ENCODE measurements around the gene CCDC197. TPM values are rescaled to one million over a fixed set of nuclear protein-coding genes. Genes with fewer than 3 reads are reported as not detected.

CCDC197 gene
- total RNA-seq, 3 donors from 2014 or later = not detected

GRCh38 chr14:94026173-94026888 lies 29.2 kb downstream of the CCDC197 start, which contains the start of gene OTUB2:
TSS of gene OTUB2 (plus strand) at chr14:94026340. CDS start at chr14:94026538, 198 bp downstream.
- peak; percentile 97 to 98 for DNase-seq (ENCODE audit: low spot score in 2 of 2)
- Histone ChIP-seq H3K27ac (no peak within 1 kb of the TSS), H3K36me3 (no peaks in the 10 kb centered on the region), H3K4me1 (no peaks in the 10 kb centered on the region), H3K27me3 (no peaks in the 10 kb centered on the region), H3K4me3 (peak within 1 kb of the TSS; percentile 62 to 97 (median 76)), H3K9me3 (no peaks in the 10 kb centered on the region)
- intact Hi-C loops (cut with DNase I; ENCODE audit: low total_unique reads) = loop anchor here (2.0 kb wide), 1 partner anchor 78 kb away; no protein-coding TSS in a partner anchor
- TF ChIP-seq CTCF (IDR thresholded peaks at IDR 0.05) (no peak), POLR2A (IDR thresholded peaks at IDR 0.05) (no peak), POLR2AphosphoS5 (IDR thresholded peaks at IDR 0.05) (peak in 1 of 3 donors; percentile 14)

DNA sequence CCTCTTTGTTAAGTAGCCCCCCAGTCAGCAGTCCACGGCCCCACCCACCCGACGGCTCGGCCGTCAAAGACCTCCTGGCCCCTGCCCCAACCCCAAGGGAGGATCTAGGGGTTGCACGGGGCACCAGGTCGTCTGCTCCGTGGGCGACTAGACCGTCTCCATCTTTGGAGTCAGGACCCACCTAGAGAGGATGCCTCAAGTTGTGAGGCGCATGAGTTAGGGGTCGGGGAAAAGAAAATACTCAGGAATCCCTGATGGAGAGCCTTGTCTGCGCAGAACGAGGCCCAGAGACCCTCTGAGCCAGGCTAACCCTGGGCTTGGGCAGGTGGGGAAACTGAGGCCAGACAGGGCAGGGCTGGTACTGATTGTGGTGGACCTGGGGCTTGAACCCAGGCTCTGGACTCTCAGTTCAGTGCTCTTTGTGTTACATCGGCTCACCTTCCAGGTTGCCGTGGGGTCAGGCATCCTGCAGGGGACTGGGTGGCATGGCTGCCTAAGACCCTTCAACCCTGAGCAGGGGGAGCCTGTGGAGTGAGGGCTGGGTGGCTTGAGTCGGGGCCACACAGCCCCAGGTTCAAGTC lies 29.9 kb downstream of the CCDC197 start:
- peak overlapping the region; percentile 62 to 97 (median 76) for H3K4me3 ChIP-seq
- intact Hi-C loops (cut with DNase I; ENCODE audit: low total_unique reads) = loop anchor here (2.0 kb wide), 1 partner anchor 78 kb away; no protein-coding TSS in a partner anchor
- TF ChIP-seq POLR2AphosphoS5 (IDR thresholded peaks at IDR 0.05) = no peak
- TF ChIP-seq CTCF (IDR thresholded peaks at IDR 0.05) = no peak
- no peak for TF ChIP-seq POLR2A (IDR thresholded peaks at IDR 0.05)
- H3K36me3 ChIP-seq = no peaks in the 10 kb centered on the region
- DNase-seq (ENCODE audit: low spot score in 2 of 2) = no peak
- H3K27ac ChIP-seq = no peak overlapping the region
- no peaks in the 10 kb centered on the region for H3K9me3 ChIP-seq
- H3K27me3 ChIP-seq = no peaks in the 10 kb centered on the region
- H3K4me1 ChIP-seq = no peaks in the 10 kb centered on the region

DNA sequence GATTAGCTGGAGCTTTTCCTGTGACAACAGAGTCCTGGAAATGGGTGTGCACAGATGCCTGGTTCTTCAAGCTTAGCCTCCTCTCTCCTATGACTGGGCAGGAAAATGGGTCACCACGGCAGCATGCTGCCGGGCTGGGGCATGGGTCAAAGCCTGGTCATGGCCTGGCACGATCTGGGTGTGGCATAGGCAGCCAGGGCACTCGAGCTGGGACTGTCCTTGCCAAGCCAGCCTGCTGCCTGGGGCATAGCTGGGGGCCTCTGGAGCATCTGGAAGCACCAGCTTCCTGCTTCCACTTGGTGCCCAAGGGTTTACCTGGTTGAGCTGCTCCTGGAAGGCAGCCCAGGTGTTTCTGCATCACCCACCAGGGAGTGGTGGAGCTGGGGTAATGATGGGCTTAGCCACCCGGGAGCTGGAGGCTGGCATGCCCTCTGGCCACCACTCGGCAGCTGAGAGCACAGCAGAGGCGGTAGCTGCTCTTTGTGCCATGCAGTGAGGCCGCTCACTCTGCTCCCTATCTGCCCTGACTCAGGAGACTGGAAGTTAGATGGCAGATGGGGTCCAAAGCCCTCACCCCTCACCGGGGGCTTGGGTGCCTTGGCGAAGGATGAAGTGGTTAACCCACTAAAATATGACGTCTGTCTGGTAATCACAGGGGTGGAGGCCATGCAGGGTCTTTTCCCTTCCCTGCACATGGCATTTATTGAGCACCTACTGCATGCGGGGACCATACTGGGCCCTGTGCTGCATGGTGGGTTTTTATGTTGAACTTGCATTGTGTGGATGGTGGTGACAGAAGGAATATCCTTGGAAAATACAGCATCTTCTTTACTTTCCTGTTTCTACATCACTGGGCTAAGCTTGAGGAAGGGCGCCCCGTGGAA lies 30.7 kb downstream of the CCDC197 start:
- no peaks in the 10 kb centered on the region for H3K27me3 ChIP-seq
- TF ChIP-seq POLR2AphosphoS5 (IDR thresholded peaks at IDR 0.05) (no peak), POLR2A (IDR thresholded peaks at IDR 0.05) (no peak), CTCF (IDR thresholded peaks at IDR 0.05) (no peak)
- intact Hi-C loops (cut with DNase I; ENCODE audit: low total_unique reads) = loop anchor here (2.0 kb wide), 1 partner anchor 79 kb away; no protein-coding TSS in a partner anchor
- no peak overlapping the region for H3K27ac ChIP-seq
- no peaks in the 10 kb centered on the region for H3K9me3 ChIP-seq
- no peaks in the 10 kb centered on the region for H3K4me1 ChIP-seq
- DNase-seq (ENCODE audit: low spot score in 2 of 2) = no peak
- H3K36me3 ChIP-seq = no peaks in the 10 kb centered on the region
- H3K4me3 ChIP-seq = no peak overlapping the region

DNA sequence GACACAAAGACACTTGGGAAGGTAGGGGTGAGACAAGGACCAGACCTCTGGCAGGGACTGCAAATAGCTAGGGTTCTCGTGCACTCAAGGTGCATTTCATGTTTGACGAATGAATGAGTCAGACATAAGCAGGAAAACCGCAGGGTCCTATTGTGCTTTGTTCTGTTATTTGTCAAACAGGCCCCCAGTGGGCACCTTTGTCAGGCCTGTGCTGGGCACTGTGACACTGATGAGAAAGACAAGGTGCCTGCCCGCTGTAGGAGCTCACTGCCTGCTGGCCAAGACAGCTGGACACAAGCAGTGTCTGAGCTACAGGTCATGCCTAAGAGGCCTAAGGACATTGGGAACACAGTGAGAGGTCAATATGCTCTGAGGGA lies 31.3 kb downstream of the CCDC197 start:
- intact Hi-C loops (cut with DNase I; ENCODE audit: low total_unique reads) = no loop called here

More for the DNA sequence above, 31.3 kb downstream of the CCDC197 start:
- no peak for TF ChIP-seq POLR2A (IDR thresholded peaks at IDR 0.05)
- no peak for TF ChIP-seq POLR2AphosphoS5 (IDR thresholded peaks at IDR 0.05)
- TF ChIP-seq CTCF (IDR thresholded peaks at IDR 0.05) = no peak
- no peaks in the 10 kb centered on the region for H3K27me3 ChIP-seq
- no peaks in the 10 kb centered on the region for H3K9me3 ChIP-seq
- no peaks in the 10 kb centered on the region for H3K36me3 ChIP-seq
- H3K27ac ChIP-seq = no peak overlapping the region
- DNase-seq (ENCODE audit: low spot score in 2 of 2) = no peak
- no peaks in the 10 kb centered on the region for H3K4me1 ChIP-seq
- no peak overlapping the region for H3K4me3 ChIP-seq

Measured in breast epithelium (tissue), 4 donors.